HepG2 (cell line): ENCODE data around the gene FBXO2. TPM values are rescaled to one million over a fixed set of nuclear protein-coding genes. Genes with fewer than 3 reads are reported as not detected.

ENCODE experiments used
- ATF4 ChIP-seq, 2 experiments: fragments of 450-650 bp in 1 of 2; sonication (generic) in 1 of 2; formaldehyde crosslinking; IDR thresholded peaks; 2 replicates each; pipeline versions ENCODE4 v1.5.0 to v1.8.0; 2020 to 2022; ENCODE audit warnings: mild to moderate bottlenecking in 1 of 2, missing genetic modification reagents in 1 of 2
- CC2D1A ChIP-seq: sonication (generic); formaldehyde crosslinking; IDR thresholded peaks from 2 replicates; pipeline ENCODE4 v1.8.1; 2023; ENCODE audit warnings: mild to moderate bottlenecking, missing genetic modification reagents
- E2F2 ChIP-seq: sonication (generic); formaldehyde crosslinking; IDR thresholded peaks from 2 replicates; pipeline ENCODE4 v1.4.0; 2020; ENCODE audit warnings: missing genetic modification reagents, borderline replicate concordance
- ELK4 ChIP-seq: sonication (generic); formaldehyde crosslinking; IDR thresholded peaks from 2 replicates; pipeline ENCODE4 v1.9.0; 2021; ENCODE audit warnings: missing genetic modification reagents, borderline replicate concordance
- FOXK1 ChIP-seq: sonication (generic); formaldehyde crosslinking; IDR thresholded peaks from 2 replicates; pipeline ENCODE4 v1.4.0; 2020; ENCODE audit warnings: low read depth, missing genetic modification reagents, borderline replicate concordance
- HNRNPH1 ChIP-seq: fragments of 200-400 bp; formaldehyde crosslinking; optimal IDR thresholded peaks from 2 replicates; pipeline ENCODE3; 2017; ENCODE audit warnings: mild to moderate bottlenecking, low read depth, low read length
- HNRNPUL1 ChIP-seq: fragments of 200-400 bp; formaldehyde crosslinking; IDR thresholded peaks from 2 replicates; pipeline ENCODE4 v1.6.1; 2017; ENCODE audit warnings: low read depth, mild to moderate bottlenecking, low read length, moderate library complexity
- MIER3 ChIP-seq: IDR thresholded peaks from 2 replicates; pipeline ENCODE4 v1.6.1; 2016; ENCODE audit warnings: missing compliant biosample characterization, borderline replicate concordance
- REST ChIP-seq, 2 experiments: IDR thresholded peaks; 2 replicates each; pipeline ENCODE4 v1.6.1; 2011 to 2012; ENCODE audit warnings: low read length in 2 of 2, borderline replicate concordance in 1 of 2, low read depth in 1 of 2, mild to moderate bottlenecking in 1 of 2, moderate library complexity in 1 of 2
- THAP9 ChIP-seq: sonication (generic); formaldehyde crosslinking; IDR thresholded peaks from 2 replicates; pipeline ENCODE4; 2020; ENCODE audit warnings: missing genetic modification reagents, mild to moderate bottlenecking, borderline replicate concordance
- ZC3H13 ChIP-seq: sonication (generic); formaldehyde crosslinking; IDR thresholded peaks from 2 replicates; pipeline ENCODE4 v1.8.1; 2023; ENCODE audit warnings: mild to moderate bottlenecking, missing genetic modification reagents, moderate library complexity
- ZNF513 ChIP-seq: sonication (generic); formaldehyde crosslinking; conservative IDR thresholded peaks from 2 replicates; pipeline ENCODE4 v1.5.0; 2020; ENCODE audit warnings: missing genetic modification reagents
- ZNF660 ChIP-seq: sonication (generic); formaldehyde crosslinking; IDR thresholded peaks from 2 replicates; pipeline ENCODE4 v1.5.1; 2020; ENCODE audit warnings: mild to moderate bottlenecking, low read depth, missing genetic modification reagents, borderline replicate concordance
- ZNF883 ChIP-seq: sonication (generic); formaldehyde crosslinking; IDR thresholded peaks from 2 replicates; pipeline ENCODE4 v1.5.1; 2020; ENCODE audit warnings: mild to moderate bottlenecking, missing genetic modification reagents; ENCODE audit errors: not compliant biosample characterization
- polyA plus RNA-seq, 8 experiments: library from polyadenylated mRNA; depleted of rRNA in 3 of 8; stranded (reverse) in 7 of 8; unstranded in 1 of 8; fragments of >200 nt; fragmentation: Illumina TruSeq in 4 of 8; extraction: Trizol in 4 of 8; gene quantifications; 2 replicates each; pipeline versions ENCODE4 v1.2.1 to v1.2.3, GENCODE V29; 2011 to 2016; ENCODE audit warnings: low read depth in 4 of 8, missing spikeins in 1 of 8, mixed read lengths in 1 of 8; ENCODE audit not compliant: insufficient read depth in 1 of 8
- total RNA-seq, 5 experiments: library from RNA; depleted of rRNA; stranded (reverse); fragments of >200 nt; fragmentation: Illumina TruSeq; extraction: Trizol; gene quantifications; 2 replicates each; pipeline ENCODE4 v1.2.3, GENCODE V29; 2016; ENCODE audit warnings: low read depth in 1 of 5

The FBXO2 gene
- total and polyA plus RNA-seq, 2 of the 13 experiments (the other 11 are each of a cell fraction or from before 2014, with no cell fraction given): 79.3 to 112 TPM

- no peak for TF ChIP-seq ELK4
- no peak for TF ChIP-seq CC2D1A (CRISPR knock-in tag)
- TF ChIP-seq HNRNPUL1: no peak
- TF ChIP-seq ATF4 (CRISPR knock-in tag; IDR thresholded peaks at IDR 0.05): no peak
- TF ChIP-seq FOXK1 (CRISPR knock-in tag): no peak
- no peak for TF ChIP-seq ZNF660 (CRISPR knock-in tag)
- no peak for TF ChIP-seq THAP9 (CRISPR knock-in tag)
- no peak for TF ChIP-seq E2F2 (CRISPR knock-in tag)
- TF ChIP-seq ZNF513 (CRISPR knock-in tag): no peak
- no peak for TF ChIP-seq ZC3H13 (CRISPR knock-in tag)
- TF ChIP-seq MIER3 (CRISPR knock-in tag): no peak
- TF ChIP-seq REST (IDR thresholded peaks at IDR 0.05; ENCODE audit: borderline replicate concordance in 1 of 2, low read depth in 1 of 2, low read length in 2 of 2): no peak; a peak in 1 of 4 replicates
- TF ChIP-seq HNRNPH1: no peak
- TF ChIP-seq ZNF883 (CRISPR knock-in tag): no peak
Measured at GRCh38 chr1:11671544-11672286, 17.5 kb upstream of the FBXO2 start (continued).
